Ishikawa (cell line): ENCODE results near the gene LCN10.

Experiments used
- CEBPB ChIP-seq: IDR thresholded peaks from 2 replicates; pipeline ENCODE4 v1.6.1; 2012
- CREB1 ChIP-seq: IDR thresholded peaks from 2 replicates; pipeline ENCODE4 v1.6.1; 2012; ENCODE audit warnings: low read depth
- EGR1 ChIP-seq: IDR thresholded peaks from 2 replicates; pipeline ENCODE4 v1.6.1; 2012
- EP300 ChIP-seq: IDR thresholded peaks from 2 replicates; pipeline ENCODE4 v1.6.1; 2012; ENCODE audit warnings: borderline replicate concordance
- FOXM1 ChIP-seq: IDR thresholded peaks from 2 replicates; pipeline ENCODE4 v1.6.1; 2012; ENCODE audit warnings: low read depth, borderline replicate concordance
- NFIC ChIP-seq: IDR thresholded peaks from 2 replicates; pipeline ENCODE4 v1.6.1; 2012
- RAD21 ChIP-seq: IDR thresholded peaks from 2 replicates; pipeline ENCODE4 v1.6.1; 2012; ENCODE audit warnings: low read depth
- REST ChIP-seq: IDR thresholded peaks from 2 replicates; pipeline ENCODE4 v1.6.1; 2012; ENCODE audit warnings: low read depth, mild to moderate bottlenecking
- TAF1 ChIP-seq: IDR thresholded peaks from 2 replicates; pipeline ENCODE4 v1.6.1; 2012; ENCODE audit warnings: low read depth, mild to moderate bottlenecking
- TCF12 ChIP-seq: IDR thresholded peaks from 2 replicates; pipeline ENCODE4 v1.6.1; 2012; ENCODE audit warnings: low read depth
- TEAD4 ChIP-seq: IDR thresholded peaks from 2 replicates; pipeline ENCODE4 v1.6.1; 2012
- USF1 ChIP-seq: IDR thresholded peaks from 2 replicates; pipeline ENCODE4 v1.6.1; 2012
- YY1 ChIP-seq: IDR thresholded peaks from 2 replicates; pipeline ENCODE4 v1.6.1; 2012; ENCODE audit warnings: low read depth
- ZBTB7A ChIP-seq: IDR thresholded peaks from 2 replicates; pipeline ENCODE4 v1.6.1; 2012; ENCODE audit warnings: low read depth
- TF ChIP-seq, protein P1 (sequence below): IDR thresholded peaks from 2 replicates; pipeline ENCODE4 v1.6.1; 2012

The LCN10 gene

GRCh38 chr9:136701668-136702053 lies 41.1 kb downstream of the LCN10 start:
- TF ChIP-seq NFIC (no peak), EGR1 (no peak), YY1 (no peak), TAF1 (no peak), CREB1 (no peak), TCF12 (no peak), ZBTB7A (no peak), TEAD4 (no peak), REST (no peak), EP300 (no peak), CEBPB (no peak)

DNA sequence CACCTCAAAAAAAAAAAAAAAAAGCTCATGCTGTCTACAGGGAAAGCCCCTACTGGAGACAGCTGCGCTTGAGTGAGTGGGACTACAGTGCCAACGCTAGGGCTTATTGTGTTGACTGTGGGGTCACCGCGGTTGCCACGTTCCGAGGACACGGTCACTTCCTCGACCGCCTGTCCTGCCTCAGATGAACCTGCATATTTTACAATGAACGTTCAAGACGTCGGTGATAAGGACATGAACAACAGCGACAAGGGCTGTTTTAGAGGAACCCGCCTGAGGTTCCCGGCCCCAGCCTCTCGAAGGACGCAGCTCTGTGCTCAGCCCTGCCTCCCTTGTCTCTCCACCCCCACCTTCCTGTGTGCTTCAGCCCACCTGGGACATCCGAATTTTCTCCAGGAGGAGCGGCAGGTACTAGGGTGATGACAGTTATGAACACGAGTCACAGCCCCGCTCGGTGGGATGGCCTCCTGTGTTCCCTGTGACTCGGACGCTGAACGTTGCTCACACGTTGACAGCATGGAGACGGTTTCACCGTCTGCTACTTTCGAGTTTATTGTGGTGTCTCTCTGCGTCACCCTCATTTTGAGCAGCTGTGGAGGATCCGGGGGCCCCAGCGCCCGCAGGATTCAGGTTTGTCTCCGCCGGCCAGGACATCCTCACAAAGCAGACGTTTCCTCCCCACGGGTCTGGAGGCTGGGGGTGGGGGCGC lies 41.6 kb downstream of the LCN10 start:
- TF ChIP-seq TCF12 (no peak), NFIC (no peak), RAD21 (no peak), USF1 (no peak), EGR1 (no peak), TAF1 (no peak), TEAD4 (no peak), CEBPB (no peak), FOXM1 (no peak), EP300 (no peak), ZBTB7A (no peak), YY1 (no peak), REST (no peak), CREB1 (no peak)
- TF ChIP-seq, protein P1, sequence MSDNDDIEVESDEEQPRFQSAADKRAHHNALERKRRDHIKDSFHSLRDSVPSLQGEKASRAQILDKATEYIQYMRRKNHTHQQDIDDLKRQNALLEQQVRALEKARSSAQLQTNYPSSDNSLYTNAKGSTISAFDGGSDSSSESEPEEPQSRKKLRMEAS = no peak

DNA sequence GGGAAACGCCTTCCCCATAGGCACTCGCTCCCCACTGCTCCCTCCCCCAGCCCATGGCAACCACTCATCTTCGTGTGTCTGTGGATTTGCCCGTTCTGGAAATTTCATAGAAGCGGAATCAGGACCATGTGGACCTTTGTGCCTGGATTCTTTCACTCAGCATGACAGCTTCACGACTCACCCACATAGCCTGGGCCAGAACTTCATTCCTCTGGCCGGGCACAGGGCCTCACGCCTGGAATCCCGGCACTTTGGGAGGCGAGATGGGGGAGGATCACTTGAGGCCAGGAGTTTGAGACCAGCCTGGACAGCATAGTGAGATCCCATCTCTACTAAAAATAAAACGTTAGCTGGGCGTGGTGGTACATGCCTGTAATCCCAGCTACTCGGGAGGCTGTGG lies 42.4 kb downstream of the LCN10 start:
- no peak for TF ChIP-seq REST
- TF ChIP-seq EGR1 = no peak
- no peak for TF ChIP-seq RAD21
- TF ChIP-seq YY1 = no peak
- TF ChIP-seq USF1 = no peak
- TF ChIP-seq CREB1 = no peak
- no peak for TF ChIP-seq EP300
- TF ChIP-seq FOXM1 = no peak
- TF ChIP-seq, protein P1 = no peak
- no peak for TF ChIP-seq ZBTB7A
- TF ChIP-seq TEAD4 = no peak

GRCh38 chr9:136698635-136699246 lies 44.0 kb downstream of the LCN10 start:
- TF ChIP-seq TCF12 (no peak), REST (no peak), NFIC (no peak), USF1 (no peak), EP300 (no peak), CREB1 (no peak), ZBTB7A (no peak), TEAD4 (no peak), EGR1 (no peak), CEBPB (no peak), FOXM1 (no peak), YY1 (no peak), TAF1 (no peak)
- TF ChIP-seq, protein P1 = no peak
